SK-N-SH treated with all-trans-retinoic acid at 6 μM for 48 hours (cell line): Measurements from ENCODE around the gene PLA2G15.

ENCODE experiments used
- ATAC-seq: fragments of 200-7000 bp; cut with Tn5 transposase; 3 replicates; pipeline ENCODE4 v1.9.1; 2020; ENCODE audit warnings: mild to moderate bottlenecking, moderate library complexity
- ARNTL ChIP-seq: fragments of 450-650 bp; formaldehyde crosslinking; IDR thresholded peaks from 2 replicates; pipeline ENCODE4 v1.5.0; 2020; ENCODE audit warnings: low read depth, mild to moderate bottlenecking, moderate library complexity, borderline replicate concordance
- BACH2 ChIP-seq: fragments of 250-450 bp; sonication (Bioruptor Pico); IDR thresholded peaks from 2 replicates; pipeline ENCODE4 v1.9.0; 2021; ENCODE audit warnings: mild to moderate bottlenecking, borderline replicate concordance
- CREB5 ChIP-seq: fragments of 250-450 bp; sonication (Bioruptor Pico); IDR thresholded peaks from 2 replicates; pipeline ENCODE4 v1.5.1; 2020; ENCODE audit warnings: low read depth, mild to moderate bottlenecking, moderate library complexity
- CSDC2 ChIP-seq: fragments of 250-450 bp; sonication (Bioruptor Pico); IDR thresholded peaks from 2 replicates; pipeline ENCODE4 v1.5.0; 2020; ENCODE audit warnings: mild to moderate bottlenecking, moderate library complexity
- CSRNP3 ChIP-seq: fragments of 250-450 bp; sonication (Bioruptor Pico); IDR thresholded peaks from 2 replicates; pipeline ENCODE4 v1.5.1; 2021; ENCODE audit warnings: mild to moderate bottlenecking, moderate library complexity
- ESRRG ChIP-seq: fragments of 250-450 bp; sonication (Bioruptor Pico); IDR thresholded peaks from 2 replicates; pipeline ENCODE4 v1.6.1; 2021; ENCODE audit warnings: mild to moderate bottlenecking
- GLIS3 ChIP-seq: fragments of 250-450 bp; sonication (Bioruptor Pico); IDR thresholded peaks from 2 replicates; pipeline ENCODE4 v1.5.0; 2020; ENCODE audit warnings: mild to moderate bottlenecking, moderate library complexity
- ISL1 ChIP-seq: fragments of 250-450 bp; sonication (Bioruptor Pico); IDR thresholded peaks from 2 replicates; pipeline ENCODE4 v2.1.2; 2022; ENCODE audit warnings: mild to moderate bottlenecking, moderate library complexity
- OSR1 ChIP-seq: fragments of 250-450 bp; sonication (Bioruptor Pico); IDR thresholded peaks from 2 replicates; pipeline ENCODE4 v1.8.0; 2022; ENCODE audit warnings: moderate library complexity, mild to moderate bottlenecking, inconsistent platforms
- PATZ1 ChIP-seq: fragments of 250-450 bp; sonication (Bioruptor Pico); IDR thresholded peaks from 2 replicates; pipeline ENCODE4 v1.8.0; 2020; ENCODE audit warnings: mild to moderate bottlenecking, moderate library complexity, borderline replicate concordance
- POU6F1 ChIP-seq: fragments of 250-450 bp; sonication (Bioruptor Pico); IDR thresholded peaks from 2 replicates; pipeline ENCODE4 v1.8.0; 2021; ENCODE audit warnings: low read depth, mild to moderate bottlenecking, moderate library complexity, borderline replicate concordance
- PPARA ChIP-seq: fragments of 250-450 bp; sonication (Bioruptor Pico); IDR thresholded peaks from 2 replicates; pipeline ENCODE4 v1.5.0; 2020; ENCODE audit warnings: mild to moderate bottlenecking, borderline replicate concordance
- RARB ChIP-seq: fragments of 250-450 bp; sonication (Bioruptor Pico); IDR thresholded peaks from 2 replicates; pipeline ENCODE4 v1.8.0; 2021; ENCODE audit warnings: mild to moderate bottlenecking, moderate library complexity
- SNAI2 ChIP-seq: fragments of 250-450 bp; sonication (Bioruptor Pico); IDR thresholded peaks from 2 replicates; pipeline ENCODE4 v1.5.0; 2020; ENCODE audit warnings: mild to moderate bottlenecking, moderate library complexity
- TCF4 ChIP-seq: fragments of 250-450 bp; sonication (Bioruptor Pico); IDR thresholded peaks from 2 replicates; pipeline ENCODE4 v1.8.0; 2021; ENCODE audit warnings: mild to moderate bottlenecking, moderate library complexity, borderline replicate concordance
- TOX ChIP-seq: fragments of 250-450 bp; sonication (Bioruptor Pico); IDR thresholded peaks from 2 replicates; pipeline ENCODE4 v1.8.0; 2021; ENCODE audit warnings: mild to moderate bottlenecking, moderate library complexity, borderline replicate concordance
- ZC3H10 ChIP-seq: fragments of 250-450 bp; sonication (Bioruptor Pico); IDR thresholded peaks from 2 replicates; pipeline ENCODE4 v1.5.1; 2021; ENCODE audit warnings: mild to moderate bottlenecking, moderate library complexity
- ZFP3 ChIP-seq: fragments of 250-450 bp; sonication (Bioruptor Pico); IDR thresholded peaks from 2 replicates; pipeline ENCODE4 v1.5.0; 2020; ENCODE audit warnings: mild to moderate bottlenecking, moderate library complexity
- ZFP30 ChIP-seq: fragments of 450-650 bp; formaldehyde crosslinking; IDR thresholded peaks from 2 replicates; pipeline ENCODE4 v1.5.0; 2022; ENCODE audit warnings: mild to moderate bottlenecking, moderate library complexity
- ZNF565 ChIP-seq: fragments of 450-650 bp; formaldehyde crosslinking; conservative IDR thresholded peaks from 2 replicates; pipeline ENCODE4 v1.5.0; 2020; ENCODE audit warnings: low read depth, mild to moderate bottlenecking, moderate library complexity
- ZNF70 ChIP-seq: fragments of 450-650 bp; formaldehyde crosslinking; IDR thresholded peaks from 2 replicates; pipeline ENCODE4 v1.5.0; 2020; ENCODE audit warnings: mild to moderate bottlenecking, moderate library complexity
- ZNF8 ChIP-seq: fragments of 450-650 bp; formaldehyde crosslinking; IDR thresholded peaks from 2 replicates; pipeline ENCODE4 v1.5.0; 2020; ENCODE audit warnings: mild to moderate bottlenecking, moderate library complexity

Gene PLA2G15

GRCh38 chr16:68297908-68298307 is 52.7 kb downstream of the PLA2G15 start:
- ATAC-seq = no peak

GRCh38 chr16:68298312-68298711 is 53.1 kb downstream of the PLA2G15 start:
- TF ChIP-seq ISL1 (CRISPR knock-in tag) = no peak
- no peak for TF ChIP-seq BACH2 (CRISPR knock-in tag)
- no peak for TF ChIP-seq TOX
- no peak for TF ChIP-seq ZNF565 (CRISPR knock-in tag)
- TF ChIP-seq ESRRG = no peak
- no peak for TF ChIP-seq ARNTL
- TF ChIP-seq PPARA (CRISPR knock-in tag) = no peak
- no peak for TF ChIP-seq OSR1
- no peak for TF ChIP-seq RARB
- TF ChIP-seq, all 23 proteins: peak for 0
- ATAC-seq = no peak

More at GRCh38 chr16:68297908-68298307, 52.7 kb downstream of the PLA2G15 start:
- no peak for TF ChIP-seq PATZ1 (CRISPR knock-in tag)
- TF ChIP-seq ZC3H10 (CRISPR knock-in tag) = no peak
- no peak for TF ChIP-seq OSR1
- no peak for TF ChIP-seq ESRRG
- no peak for TF ChIP-seq ZNF70 (CRISPR knock-in tag)
- no peak for TF ChIP-seq CSDC2 (CRISPR knock-in tag)
- no peak for TF ChIP-seq CREB5 (CRISPR knock-in tag)
- TF ChIP-seq, all 23 proteins: peak for 0

- peak; percentile 55 for ATAC-seq
- TF ChIP-seq SNAI2 (CRISPR knock-in tag) = no peak
- no peak for TF ChIP-seq GLIS3
- TF ChIP-seq CSRNP3 = no peak
- no peak for TF ChIP-seq ISL1 (CRISPR knock-in tag)
- TF ChIP-seq ZNF565 (CRISPR knock-in tag) = no peak
- TF ChIP-seq ZC3H10 (CRISPR knock-in tag) = no peak
- TF ChIP-seq TCF4 (CRISPR knock-in tag) = no peak
- TF ChIP-seq ARNTL = no peak
- no peak for TF ChIP-seq POU6F1 (CRISPR knock-in tag)
- no peak for TF ChIP-seq RARB
- TF ChIP-seq ESRRG = no peak
- no peak for TF ChIP-seq BACH2 (CRISPR knock-in tag)
- no peak for TF ChIP-seq CREB5 (CRISPR knock-in tag)
These were observed 53.9 kb downstream of the PLA2G15 start for GRCh38 chr16:68298907-68299561.

GRCh38 chr16:68299571-68300453 is 54.6 kb downstream of the PLA2G15 start:
- no peak for ATAC-seq
- TF ChIP-seq PPARA (CRISPR knock-in tag) (no peak), ZNF565 (CRISPR knock-in tag) (no peak), SNAI2 (CRISPR knock-in tag) (no peak), POU6F1 (CRISPR knock-in tag) (no peak), GLIS3 (no peak), CSRNP3 (no peak), ZNF8 (no peak), ZFP30 (CRISPR knock-in tag) (no peak), ZFP3 (CRISPR knock-in tag) (no peak), ISL1 (CRISPR knock-in tag) (no peak)
